ENCODE measurements around the gene SMIM45.
A peak's percentile ranks its signal among the peaks of the same experiment; 100 is the strongest.

The SMIM45 gene

DNA sequence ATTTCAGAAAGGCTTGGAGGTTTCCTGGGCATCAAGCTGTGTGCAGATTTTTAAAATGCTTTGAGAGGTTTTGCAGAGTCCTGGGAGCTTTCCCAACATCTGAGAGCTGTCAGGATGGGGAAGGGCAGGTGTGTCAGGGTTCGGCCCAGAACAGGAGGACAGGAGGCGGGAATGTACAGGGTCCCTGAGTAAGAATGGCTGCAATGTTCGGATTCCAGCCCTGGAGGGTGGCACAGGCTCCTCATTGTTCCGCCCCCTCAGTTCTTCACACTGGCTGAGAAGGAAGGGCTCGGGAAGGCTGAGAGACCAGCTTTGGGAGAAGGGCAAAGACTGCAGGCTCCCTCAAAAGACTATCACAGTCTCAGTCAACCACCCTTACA, 12.2 kb downstream of the SMIM45 start:
- H3K27ac Mint-ChIP-seq, result no peak overlapping the region
- H3K4me3 Mint-ChIP-seq, result no peak overlapping the region

DNA sequence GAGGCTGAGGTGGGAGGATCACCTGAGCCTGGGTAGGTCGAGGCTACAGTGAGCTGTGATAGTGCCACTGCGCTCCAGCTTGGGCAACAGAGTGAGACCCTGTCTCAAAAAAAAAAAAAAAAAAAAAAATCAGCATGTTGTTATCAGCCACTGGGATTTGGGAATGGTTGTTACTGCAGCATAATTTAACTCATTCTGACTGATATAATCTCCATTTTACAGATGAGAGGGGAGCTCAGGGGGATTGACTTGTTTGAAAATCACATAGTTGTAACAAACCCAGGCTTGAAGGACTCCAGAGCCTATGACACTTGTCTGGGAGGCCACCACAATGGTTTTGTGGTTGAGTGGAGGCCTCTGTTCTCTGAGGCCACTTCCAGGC, 14.3 kb downstream of the SMIM45 start:
- Mint-ChIP-seq H3K4me3 (no peak overlapping the region), H3K27me3 (peaks cover 14% of the 10 kb centered on the region), H3K9me3 (no peaks in the 10 kb centered on the region), H3K27ac (peak overlapping the region; percentile 49), H3K4me1 (ENCODE audit: low read depth) (peaks cover 8% of the 10 kb centered on the region), H3K36me3 (ENCODE audit: low read depth) (no peaks in the 10 kb centered on the region)
- intact Hi-C loops (cut with micrococcal nuclease), result loop anchor here (2.0 to 10.0 kb wide), 6 partner anchors 105 to 509 kb away; partner anchors contain the start of genes NAGA, NDUFA6, NFAM1 and SMDT1

More for the DNA sequence above, 12.2 kb downstream of the SMIM45 start:
- peaks cover 8% of the 10 kb centered on the region for H3K4me1 Mint-ChIP-seq (ENCODE audit: low read depth)
- no peaks in the 10 kb centered on the region for H3K9me3 Mint-ChIP-seq
- no peaks in the 10 kb centered on the region for H3K36me3 Mint-ChIP-seq (ENCODE audit: low read depth)
- intact Hi-C loops (cut with micrococcal nuclease), result loop anchor here (10.0 kb wide), 2 partner anchors 471 to 511 kb away; partner anchors contain the start of gene NFAM1
- peaks cover 22% of the 10 kb centered on the region for H3K27me3 Mint-ChIP-seq

DNA sequence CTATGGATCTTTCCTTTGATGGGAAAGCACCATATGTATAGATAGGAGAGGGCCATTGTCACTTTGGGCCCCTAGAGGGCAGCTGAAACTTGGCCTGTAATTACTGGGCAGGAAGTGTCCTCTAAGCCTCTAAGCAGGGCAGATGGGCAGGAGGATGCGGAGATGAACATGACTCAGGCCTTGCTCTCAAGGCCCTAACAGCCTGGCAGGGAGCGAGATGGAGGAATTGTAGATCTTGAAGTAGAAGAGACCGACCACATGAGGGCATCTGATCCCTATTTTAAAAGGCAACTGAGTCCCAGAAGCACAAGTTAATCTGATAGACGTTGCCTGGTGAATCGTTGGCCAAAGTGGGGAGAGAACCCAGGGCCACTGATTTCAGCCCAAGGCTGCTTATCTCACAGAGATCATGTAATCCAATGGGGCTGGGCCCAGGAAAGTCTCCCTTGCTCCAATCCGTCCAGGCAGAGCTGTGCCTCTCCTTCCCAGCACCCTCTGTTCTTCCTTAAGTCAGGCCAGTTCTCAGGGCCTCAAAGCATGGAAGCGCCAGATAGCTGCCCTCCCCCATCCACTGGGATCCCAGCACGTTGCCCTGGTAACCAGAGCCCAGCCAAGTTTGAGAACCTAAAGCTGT, 14.8 kb downstream of the SMIM45 start:
- intact Hi-C loops (cut with micrococcal nuclease), result loop anchor here (2.0 to 10.0 kb wide), 6 partner anchors 104 to 508 kb away; partner anchors contain the start of genes NAGA, NDUFA6, NFAM1 and SMDT1
- peaks cover 8% of the 10 kb centered on the region for H3K4me1 Mint-ChIP-seq (ENCODE audit: low read depth)

DNA sequence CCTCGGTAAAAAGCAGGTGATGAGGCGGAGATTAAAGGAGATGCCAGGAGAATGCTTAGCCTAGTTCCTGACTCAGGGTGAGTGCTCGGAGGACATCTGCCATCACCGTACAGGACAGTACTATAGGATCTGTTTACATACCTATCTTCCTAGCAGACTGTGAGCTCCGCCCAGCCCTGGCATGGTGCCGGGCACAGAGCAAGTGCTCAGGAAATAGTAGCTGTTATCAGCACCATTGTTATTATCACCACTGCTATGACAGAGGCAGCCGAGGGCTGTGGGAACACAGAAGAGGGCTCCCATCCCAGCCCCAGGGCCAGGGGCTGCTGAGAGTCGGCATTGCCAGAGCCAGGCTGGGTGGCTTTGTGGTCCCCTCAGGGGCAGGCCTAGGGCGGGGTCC, 16.7 kb downstream of the SMIM45 start:
- intact Hi-C loops (cut with micrococcal nuclease), result loop anchor here (5.0 to 10.0 kb wide), 3 partner anchors 124 to 506 kb away; partner anchors contain the start of genes NDUFA6 and NFAM1
- Mint-ChIP-seq H3K36me3 (ENCODE audit: low read depth) (no peaks in the 10 kb centered on the region), H3K27me3 (peaks cover 25% of the 10 kb centered on the region), H3K4me3 (no peak overlapping the region), H3K27ac (no peak overlapping the region), H3K4me1 (ENCODE audit: low read depth) (peaks cover 8% of the 10 kb centered on the region), H3K9me3 (no peaks in the 10 kb centered on the region)

More for the DNA sequence above, 14.8 kb downstream of the SMIM45 start:
- H3K27ac Mint-ChIP-seq, result peak overlapping the region; percentile 49
- no peaks in the 10 kb centered on the region for H3K36me3 Mint-ChIP-seq (ENCODE audit: low read depth)
- H3K9me3 Mint-ChIP-seq, result no peaks in the 10 kb centered on the region
- H3K27me3 Mint-ChIP-seq, result peaks cover 18% of the 10 kb centered on the region
- no peak overlapping the region for H3K4me3 Mint-ChIP-seq

DNA sequence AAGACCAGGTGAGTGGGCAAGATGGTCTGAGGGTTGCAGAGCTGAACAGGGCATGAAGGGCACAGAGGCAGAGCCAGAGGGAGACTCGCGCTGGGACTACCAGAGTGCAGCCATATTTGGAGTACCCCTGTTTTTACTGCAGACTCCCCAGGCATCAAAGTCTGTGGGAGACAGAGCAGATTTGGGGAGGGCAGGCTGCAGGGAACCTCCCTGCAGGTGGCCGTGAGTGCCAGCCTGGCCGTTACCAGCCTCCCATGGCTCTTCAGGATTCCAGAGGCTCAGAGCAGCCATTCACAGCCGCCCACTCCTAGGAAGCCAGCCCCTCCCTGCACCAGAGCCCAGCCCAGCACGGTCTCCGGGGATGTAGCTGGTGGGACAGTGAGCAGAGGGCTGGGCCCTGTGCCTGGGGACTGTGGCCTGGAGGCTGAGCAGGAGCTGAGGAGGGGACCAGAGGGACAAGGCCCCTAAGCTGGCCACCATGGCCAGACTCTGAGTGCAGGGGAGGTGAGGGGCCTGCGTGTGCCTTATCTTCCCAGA, 17.2 kb downstream of the SMIM45 start, which contains the start of gene SEPTIN3:
Gene SEPTIN3, plus strand, starts transcription at position 334 of the 537 bp plus-strand sequence. CDS start 2,050 bp downstream, outside the sequence.
- H3K9me3 Mint-ChIP-seq, result no peaks in the 10 kb centered on the region
- peaks cover 8% of the 10 kb centered on the region for H3K4me1 Mint-ChIP-seq (ENCODE audit: low read depth)
- intact Hi-C loops (cut with micrococcal nuclease), result loop anchor here (5.0 to 10.0 kb wide), 3 partner anchors 123 to 506 kb away; partner anchors contain the start of genes NDUFA6 and NFAM1
- no peak within 1 kb of the TSS for H3K4me3 Mint-ChIP-seq
- H3K27ac Mint-ChIP-seq, result no peak within 1 kb of the TSS
- no peaks in the 10 kb centered on the region for H3K36me3 Mint-ChIP-seq (ENCODE audit: low read depth)
- peaks cover 26% of the 10 kb centered on the region for H3K27me3 Mint-ChIP-seq

DNA sequence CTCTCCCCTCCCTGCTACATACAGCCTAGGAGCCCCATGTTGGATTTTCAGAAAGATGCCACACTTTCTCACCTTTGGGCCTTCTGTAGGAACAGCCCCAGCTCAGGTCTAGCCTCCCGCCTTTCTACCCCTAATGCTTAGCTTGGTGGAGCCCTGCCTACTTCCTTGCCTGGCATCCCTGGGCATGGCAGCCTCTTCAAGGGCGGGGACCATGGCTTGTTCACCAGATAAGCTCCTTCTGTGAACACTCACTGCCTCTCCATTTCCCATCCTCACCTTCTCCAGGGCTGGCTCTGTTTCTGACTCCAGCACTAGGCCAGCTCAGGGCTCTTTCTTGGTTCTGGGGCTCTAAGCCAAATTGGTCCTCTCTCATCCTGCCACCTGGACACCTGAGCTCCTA, 18.7 kb downstream of the SMIM45 start:
- no peak overlapping the region for H3K4me3 Mint-ChIP-seq
- H3K4me1 Mint-ChIP-seq (ENCODE audit: low read depth), result peaks cover 12% of the 10 kb centered on the region
- H3K9me3 Mint-ChIP-seq, result no peaks in the 10 kb centered on the region
- intact Hi-C loops (cut with micrococcal nuclease), result no loop called here
- peaks cover 37% of the 10 kb centered on the region for H3K27me3 Mint-ChIP-seq
- H3K27ac Mint-ChIP-seq, result no peak overlapping the region
- H3K36me3 Mint-ChIP-seq (ENCODE audit: low read depth), result no peaks in the 10 kb centered on the region

DNA sequence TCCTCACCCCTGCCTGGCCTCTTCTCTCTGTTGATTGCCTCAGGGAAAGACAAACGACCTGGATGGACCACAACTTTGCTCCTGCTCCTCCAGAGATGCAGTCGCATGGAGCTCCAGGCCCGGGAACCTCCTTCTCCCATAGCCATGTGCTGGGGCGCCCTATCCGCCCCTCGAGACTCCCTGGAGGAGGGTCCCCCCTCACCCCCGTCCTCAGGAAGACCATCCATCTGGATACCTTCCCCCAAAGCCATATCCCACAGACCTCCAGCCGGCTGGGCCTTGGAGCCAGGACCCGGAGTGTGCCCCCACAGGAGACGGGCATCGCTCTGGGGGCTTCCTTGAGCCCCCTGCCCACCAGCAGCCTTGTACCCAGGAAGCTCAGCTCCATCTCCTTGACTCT, 19.5 kb downstream of the SMIM45 start:
- Mint-ChIP-seq H3K4me1 (ENCODE audit: low read depth) (peaks cover 18% of the 10 kb centered on the region), H3K4me3 (no peak overlapping the region), H3K27ac (no peak overlapping the region), H3K27me3 (peaks cover 45% of the 10 kb centered on the region), H3K36me3 (ENCODE audit: low read depth) (no peaks in the 10 kb centered on the region), H3K9me3 (no peaks in the 10 kb centered on the region)
- intact Hi-C loops (cut with micrococcal nuclease), result no loop called here

DNA sequence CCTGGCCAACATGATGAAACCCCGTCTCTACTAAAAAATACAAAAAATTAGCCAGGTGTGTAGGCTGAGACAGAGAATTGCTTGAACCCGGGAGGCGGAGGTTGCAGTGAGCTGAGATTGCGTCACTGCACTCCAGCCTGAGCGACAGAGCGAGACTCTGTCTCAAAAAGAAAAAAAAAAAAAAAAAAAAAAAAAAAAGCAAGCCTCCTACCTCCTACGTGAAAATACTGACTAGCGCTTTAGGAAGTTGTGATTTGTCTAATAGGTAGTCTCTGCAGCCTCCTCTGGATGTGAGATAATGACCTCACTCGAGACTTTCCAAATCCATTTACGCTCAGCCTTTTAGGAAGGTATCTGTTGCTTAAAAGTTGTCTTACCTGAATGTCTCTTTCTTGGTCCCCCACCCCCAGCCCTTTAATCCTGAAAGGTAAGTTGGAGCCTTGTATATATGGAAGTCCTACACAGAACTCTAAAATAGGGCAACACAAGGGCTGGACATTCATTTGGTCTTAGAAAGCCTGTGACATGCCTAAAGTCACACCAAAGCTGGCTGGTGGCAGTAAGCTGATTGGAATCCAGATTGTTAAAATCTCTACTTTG, 22.8 kb downstream of the SMIM45 start:
- no peak overlapping the region for H3K27ac Mint-ChIP-seq
- H3K4me1 Mint-ChIP-seq (ENCODE audit: low read depth), result peaks cover 20% of the 10 kb centered on the region
- no peaks in the 10 kb centered on the region for H3K36me3 Mint-ChIP-seq (ENCODE audit: low read depth)
- H3K4me3 Mint-ChIP-seq, result no peak overlapping the region
- H3K9me3 Mint-ChIP-seq, result no peaks in the 10 kb centered on the region
- peaks cover 71% of the 10 kb centered on the region for H3K27me3 Mint-ChIP-seq
- intact Hi-C loops (cut with micrococcal nuclease), result no loop called here

DNA sequence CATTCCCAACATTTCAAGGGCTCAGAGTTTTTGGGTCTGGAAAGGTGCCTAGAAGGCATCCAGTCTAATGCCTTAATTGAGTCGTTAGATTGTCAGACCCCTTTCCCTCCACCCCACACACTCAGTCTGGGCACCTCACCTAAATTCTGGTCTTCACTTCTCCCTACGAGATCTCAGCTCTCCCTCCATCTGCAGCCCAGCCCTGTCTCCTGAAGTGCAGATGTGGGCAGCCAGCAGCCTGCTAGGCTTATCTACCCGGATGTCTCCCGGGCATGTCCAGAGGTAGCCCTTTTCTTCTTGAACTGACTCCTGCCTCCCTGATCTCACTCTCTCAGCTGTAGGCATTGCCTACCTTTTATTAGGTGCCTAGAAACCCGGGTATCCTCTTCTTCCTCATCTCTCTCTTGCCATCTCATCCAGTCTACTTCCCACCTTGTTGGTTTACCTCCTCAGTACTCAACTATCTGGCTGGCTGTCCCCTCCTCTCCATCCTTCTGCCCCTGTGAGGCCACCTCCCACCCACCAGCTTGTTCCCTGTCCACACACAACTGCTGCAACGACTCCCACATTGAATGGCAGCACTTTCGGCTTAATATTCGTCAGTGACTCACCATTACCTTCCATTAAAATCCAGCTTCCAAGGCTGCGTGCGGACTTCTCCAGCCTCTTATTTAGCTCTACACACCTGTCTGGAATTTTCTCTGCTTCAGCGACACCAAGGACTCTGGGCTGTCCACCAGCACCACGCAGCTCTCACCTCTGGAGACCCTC, 23.5 kb downstream of the SMIM45 start:
- Mint-ChIP-seq H3K4me3 (peak overlapping the region; percentile 51), H3K4me1 (ENCODE audit: low read depth) (peaks cover 20% of the 10 kb centered on the region), H3K27me3 (peaks cover 71% of the 10 kb centered on the region), H3K9me3 (no peaks in the 10 kb centered on the region), H3K27ac (no peak overlapping the region), H3K36me3 (ENCODE audit: low read depth) (no peaks in the 10 kb centered on the region)
- intact Hi-C loops (cut with micrococcal nuclease), result no loop called here

DNA sequence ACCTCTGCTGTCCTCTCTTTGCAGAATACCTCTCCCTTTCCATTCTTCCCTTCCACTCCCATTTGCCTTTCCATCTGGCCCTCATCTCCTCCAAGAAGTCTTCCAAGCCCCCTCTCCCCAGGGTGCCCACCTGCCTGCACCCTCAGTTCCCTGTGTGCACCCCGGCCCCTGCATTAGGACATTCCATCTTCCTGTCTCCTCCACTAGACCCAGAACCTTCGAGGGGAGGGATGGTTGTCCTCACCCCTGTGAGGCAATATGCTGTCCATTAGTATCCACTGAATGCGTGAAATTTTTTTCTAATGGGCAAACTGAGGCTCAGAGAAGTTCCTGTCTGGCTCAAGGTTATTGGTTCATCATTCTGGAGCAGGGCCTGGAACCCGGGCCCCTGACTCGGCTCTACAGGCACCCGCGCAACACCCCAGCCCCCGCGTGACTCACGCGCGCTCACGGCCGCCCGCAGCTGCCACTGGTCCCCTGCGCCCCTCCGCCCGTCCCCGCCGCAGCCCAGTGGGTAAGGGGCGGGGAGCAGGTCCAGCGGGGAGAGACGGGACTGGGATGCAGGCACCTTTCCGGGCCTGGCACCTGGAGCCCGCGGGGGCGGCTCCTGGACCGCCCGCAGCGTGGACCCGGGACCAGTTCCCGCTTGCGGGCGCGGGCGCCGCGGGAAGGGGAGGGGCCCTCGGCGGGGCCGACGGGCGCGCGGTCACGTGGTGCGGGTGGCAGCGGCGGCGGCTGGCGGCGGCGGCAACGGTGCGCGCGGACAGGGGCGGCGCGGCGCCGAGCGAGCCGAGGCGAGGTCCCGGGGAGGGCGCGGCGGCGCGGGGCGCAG, 24.3 kb downstream of the SMIM45 start:
- intact Hi-C loops (cut with micrococcal nuclease), result no loop called here
- Mint-ChIP-seq H3K36me3 (ENCODE audit: low read depth) (no peaks in the 10 kb centered on the region), H3K4me3 (peak overlapping the region; percentile 51), H3K27me3 (peaks cover 71% of the 10 kb centered on the region), H3K4me1 (ENCODE audit: low read depth) (peaks cover 20% of the 10 kb centered on the region), H3K9me3 (no peaks in the 10 kb centered on the region), H3K27ac (no peak overlapping the region)

DNA sequence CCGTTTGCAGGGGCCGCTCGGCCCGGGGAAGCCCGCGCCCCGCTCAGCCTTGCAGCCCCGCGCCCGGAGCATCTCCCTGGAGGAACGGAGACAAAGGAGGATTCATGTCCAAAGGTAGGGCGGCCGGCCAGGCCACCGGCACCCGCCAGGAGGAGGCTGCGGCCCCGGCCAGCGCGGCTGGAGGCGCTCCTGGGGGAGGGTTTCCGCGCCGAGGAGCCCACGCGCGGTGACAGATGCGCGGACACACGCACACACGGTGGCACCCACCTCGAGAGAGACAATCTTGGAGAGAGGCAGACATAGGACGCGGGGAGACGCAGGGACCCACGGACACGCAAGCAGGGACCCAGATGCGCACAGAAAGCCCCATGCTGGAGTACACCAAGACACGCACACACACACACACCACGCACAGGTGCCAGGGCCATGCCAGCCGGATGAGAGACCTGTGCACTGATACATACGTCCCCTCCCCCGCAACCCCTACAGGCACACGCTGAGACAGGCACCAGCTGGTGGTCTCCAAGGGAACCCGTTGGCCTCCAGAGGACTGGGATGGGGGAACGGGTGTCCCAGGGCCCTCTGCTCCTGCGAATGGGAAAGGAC, 25.1 kb downstream of the SMIM45 start:
- Mint-ChIP-seq H3K27ac (no peak overlapping the region), H3K9me3 (no peaks in the 10 kb centered on the region), H3K27me3 (peaks cover 65% of the 10 kb centered on the region), H3K4me3 (peak overlapping the region; percentile 69), H3K4me1 (ENCODE audit: low read depth) (peaks cover 20% of the 10 kb centered on the region), H3K36me3 (ENCODE audit: low read depth) (no peaks in the 10 kb centered on the region)
- intact Hi-C loops (cut with micrococcal nuclease), result no loop called here

DNA sequence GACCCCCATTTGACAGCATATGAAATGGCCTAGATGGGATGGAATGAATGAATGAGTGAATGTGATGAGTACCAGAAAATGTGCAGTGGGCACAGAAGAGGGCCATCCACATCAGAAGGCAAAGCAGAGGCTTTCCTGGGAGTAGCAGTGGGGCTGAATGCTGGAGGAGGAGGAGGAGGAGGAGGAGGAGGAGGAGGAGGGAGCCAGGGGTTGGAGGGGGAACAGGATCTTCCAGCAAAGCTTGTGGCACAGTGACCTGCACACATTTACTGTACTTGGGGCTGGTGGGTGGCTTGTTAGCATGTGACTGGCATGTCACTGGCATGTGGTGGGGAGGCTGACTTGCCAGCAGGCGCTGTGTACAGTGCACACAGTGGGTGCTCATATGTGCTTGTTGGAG, 26.8 kb downstream of the SMIM45 start:
- intact Hi-C loops (cut with micrococcal nuclease), result no loop called here
- Mint-ChIP-seq H3K27ac (no peak overlapping the region), H3K27me3 (peaks cover 55% of the 10 kb centered on the region), H3K4me3 (no peak overlapping the region), H3K4me1 (ENCODE audit: low read depth) (peaks cover 36% of the 10 kb centered on the region), H3K36me3 (ENCODE audit: low read depth) (no peaks in the 10 kb centered on the region), H3K9me3 (no peaks in the 10 kb centered on the region)
